SK-N-SH (cell line): ENCODE measurements around the gene ING5. TPM values are rescaled to one million over a fixed set of nuclear protein-coding genes. Genes with fewer than 3 reads are reported as not detected.
A peak's percentile ranks its signal among the peaks of the same experiment; 100 is the strongest.

Source experiments
- CTCF ChIA-PET: fragments of 300-600, 350-600 bp; formaldehyde crosslinking; extraction: SDS; loops from one replicate; lab custom pipeline; 2021; lab: Yijun Ruan, JAX
- POLR2A ChIA-PET: fragments of 350-600 bp; sonication (Branson Sonifier 250); formaldehyde crosslinking; extraction: SDS; loops from one replicate; lab custom pipeline; 2020; ENCODE audit warnings: antibody characterized with exemption, inconsistent platforms; lab: Yijun Ruan, JAX
- DNase-seq: peaks from one replicate; pipeline ENCODE4 v3.0.0; 2012
- H2AFZ ChIP-seq: fragments of 200-600 bp; sonication (generic); 2 replicates; pipeline ENCODE4 v1.8.1; 2016; ENCODE audit warnings: antibody characterized with exemption, mild to moderate bottlenecking, low read depth
- H3F3A ChIP-seq: fragments of 200-600 bp; sonication (generic); replicated peaks from 2 replicates; pipeline ENCODE3; 2016; ENCODE audit warnings: antibody characterized with exemption, mild to moderate bottlenecking; ENCODE audit not compliant: insufficient read depth
- H3K27ac ChIP-seq, 2 experiments: fragments of 200-500 bp in 1 of 2; fragments of 200-600 bp in 1 of 2; sonication (Bioruptor generic) in 1 of 2; sonication (generic), shearing (Covaris generic) in 1 of 2; 2 replicates each; pipeline versions ENCODE4 v1.5.1 to v1.6.1; 2014 to 2016; ENCODE audit warnings: low read depth in 2 of 2, inconsistent platforms in 1 of 2, low read length in 1 of 2, mild to moderate bottlenecking in 1 of 2, mixed read lengths in 1 of 2
- H3K27me3 ChIP-seq: fragments of 200-600 bp; sonication (generic), shearing (Covaris generic); 2 replicates; pipeline ENCODE4 v1.6.1; 2016; ENCODE audit warnings: mixed run types; ENCODE audit not compliant: insufficient read depth
- H3K36me3 ChIP-seq, 2 experiments: fragments of 200-500 bp in 1 of 2; fragments of 200-600 bp in 1 of 2; sonication (Bioruptor generic) in 1 of 2; sonication (generic) in 1 of 2; replicated peaks in 1 of 2; 2 replicates each; pipeline versions ENCODE3 to v1.5.1; 2014 to 2016; ENCODE audit warnings: low read length in 1 of 2, mild to moderate bottlenecking in 1 of 2; ENCODE audit not compliant: insufficient read depth in 2 of 2, control insufficient read depth in 1 of 2
- H3K4me1 ChIP-seq, 2 experiments: fragments of 200-500 bp in 1 of 2; fragments of 200-600 bp in 1 of 2; sonication (Bioruptor generic) in 1 of 2; sonication (generic), shearing (Covaris generic) in 1 of 2; 2 replicates each; pipeline versions ENCODE4 v1.5.1 to v1.6.1; 2014 to 2016; ENCODE audit warnings: low read depth in 1 of 2, low read length in 1 of 2, mixed run types in 1 of 2; ENCODE audit not compliant: insufficient read depth in 2 of 2, control insufficient read depth in 1 of 2
- H3K4me2 ChIP-seq: fragments of 200-600 bp; sonication (generic), shearing (Covaris generic); 2 replicates; pipeline ENCODE4 v1.6.1; 2017; ENCODE audit warnings: mixed run types
- H3K4me3 ChIP-seq, 2 experiments: fragments of 200-500 bp in 1 of 2; fragments of 200-600 bp in 1 of 2; sonication (Bioruptor generic) in 1 of 2; sonication (generic), shearing (Covaris generic) in 1 of 2; 2 replicates each; pipeline versions ENCODE4 v1.5.1 to v1.8.1; 2014 to 2016; ENCODE audit warnings: low read depth in 2 of 2, inconsistent platforms in 1 of 2, low read length in 1 of 2, mild to moderate bottlenecking in 1 of 2, mixed read lengths in 1 of 2, moderate library complexity in 1 of 2
- H3K79me2 ChIP-seq: fragments of 200-600 bp; sonication (generic); 2 replicates; pipeline ENCODE4 v1.8.1; 2017; ENCODE audit warnings: mild to moderate bottlenecking; ENCODE audit not compliant: insufficient read depth
- H3K9ac ChIP-seq: fragments of 200-600 bp; sonication (generic); 2 replicates; pipeline ENCODE4 v1.6.1; 2017; ENCODE audit warnings: mixed run types
- H3K9me2 ChIP-seq: fragments of 200-600 bp; sonication (generic); 2 replicates; pipeline ENCODE4 v1.6.1; 2017; ENCODE audit warnings: mixed run types
- H3K9me3 ChIP-seq: fragments of 200-600 bp; sonication (generic); 2 replicates; pipeline ENCODE4 v1.6.1; 2017; ENCODE audit warnings: mixed run types, mild to moderate bottlenecking, moderate library complexity
- H4K20me1 ChIP-seq: fragments of 200-600 bp; sonication (generic); 2 replicates; pipeline ENCODE4 v1.6.1; 2017; ENCODE audit warnings: mild to moderate bottlenecking, mixed run types; ENCODE audit not compliant: insufficient read depth
- CHD2 ChIP-seq: fragments of 150-350 bp; IDR thresholded peaks from 2 replicates; pipeline ENCODE4 v1.6.1; 2018; ENCODE audit warnings: low read length; ENCODE audit not compliant: partially characterized antibody
- CTCF ChIP-seq: fragments of 200-600 bp; sonication (generic); IDR thresholded peaks from 2 replicates; pipeline ENCODE4 v1.6.1; 2017; ENCODE audit warnings: antibody characterized with exemption, mild to moderate bottlenecking, moderate library complexity
- ELF1 ChIP-seq: IDR thresholded peaks from 2 replicates; pipeline ENCODE4 v1.4.0; 2012
- EZH2phosphoT487 ChIP-seq: fragments of 200-600 bp; sonication (generic); IDR thresholded peaks from 2 replicates; pipeline ENCODE4 v1.6.1; 2017; ENCODE audit warnings: low read depth, mixed run types, mild to moderate bottlenecking, antibody characterized with exemption, moderate library complexity, borderline replicate concordance
- FOSL2 ChIP-seq: IDR thresholded peaks from 2 replicates; pipeline ENCODE4 v1.4.0; 2012; ENCODE audit warnings: low read depth, mild to moderate bottlenecking, moderate library complexity, borderline replicate concordance
- FOXJ3 ChIP-seq: sonication (generic); formaldehyde crosslinking; IDR thresholded peaks from 2 replicates; pipeline ENCODE4 v1.5.1; 2020; ENCODE audit warnings: mild to moderate bottlenecking, missing genetic modification reagents
- FOXM1 ChIP-seq: IDR thresholded peaks from 2 replicates; pipeline ENCODE4 v1.4.0; 2012; ENCODE audit warnings: low read depth, mild to moderate bottlenecking
- JUND ChIP-seq: IDR thresholded peaks from 2 replicates; pipeline ENCODE4 v1.4.0; 2012
- MAX ChIP-seq: IDR thresholded peaks from 2 replicates; pipeline ENCODE4 v1.4.0; 2012; ENCODE audit warnings: low read depth
- MEF2A ChIP-seq: IDR thresholded peaks from 2 replicates; pipeline ENCODE4 v1.4.0; 2012; ENCODE audit warnings: low read depth, borderline replicate concordance
- MXI1 ChIP-seq: IDR thresholded peaks from 2 replicates; pipeline ENCODE4 v1.6.1; 2012; ENCODE audit warnings: mild to moderate bottlenecking, low read depth, low read length, improper control_type of control experiment
- PBX3 ChIP-seq: IDR thresholded peaks from 2 replicates; pipeline ENCODE4; 2012
- POLR2AphosphoS5 ChIP-seq: IDR thresholded peaks from 2 replicates; pipeline ENCODE4 v1.6.1; 2012; ENCODE audit warnings: low read depth, low read length
- RCOR1 ChIP-seq: fragments of 150-350 bp; IDR thresholded peaks from 2 replicates; pipeline ENCODE4 v1.6.1; 2017; ENCODE audit warnings: antibody characterized with exemption, low read length
- SMC3 ChIP-seq: IDR thresholded peaks from 2 replicates; pipeline ENCODE4 v1.6.1; 2012; ENCODE audit warnings: low read depth, low read length, improper control_type of control experiment
- TCF12 ChIP-seq: IDR thresholded peaks from 2 replicates; pipeline ENCODE4 v1.4.0; 2012
- TEAD4 ChIP-seq: IDR thresholded peaks from 2 replicates; pipeline ENCODE4 v1.4.0; 2012; ENCODE audit warnings: mild to moderate bottlenecking, borderline replicate concordance; ENCODE audit not compliant: insufficient read depth
- USF1 ChIP-seq: IDR thresholded peaks from 2 replicates; pipeline ENCODE4 v1.4.0; 2012; ENCODE audit warnings: low read depth, borderline replicate concordance
- USF2 ChIP-seq: fragments of 150-350 bp; IDR thresholded peaks from 2 replicates; pipeline ENCODE4 v1.6.1; 2017; ENCODE audit warnings: antibody characterized with exemption, low read length, low read depth, borderline replicate concordance
- YY1 ChIP-seq: IDR thresholded peaks from 2 replicates; pipeline ENCODE4 v1.4.0; 2012; ENCODE audit warnings: low read depth, mild to moderate bottlenecking
- ZBTB33 ChIP-seq: IDR thresholded peaks from 2 replicates; pipeline ENCODE4 v1.4.0; 2012; ENCODE audit warnings: low read depth, borderline replicate concordance
- WGBS: methylation state at CpG from one replicate; pipeline ENCODE4 v1.1.6; 2017; ENCODE audit warnings: low lambda C conversion rate; 5-methylcytosine and 5-hydroxymethylcytosine counted together
- polyA plus RNA-seq, 3 experiments: library from polyadenylated mRNA; depleted of rRNA; stranded (reverse); fragments of >200 nt; gene quantifications; 2 replicates each; pipeline ENCODE4 v1.2.3, GENCODE V29; 2012

The ING5 gene
- polyA plus RNA-seq, 1 of the 3 experiments (the other 2 are of a cell fraction) = 56.3 TPM

GRCh38 chr2:241708879-241709278 lies 7.0 kb downstream of the ING5 start (continued):
- TF ChIP-seq MEF2A = no peak

- Histone ChIP-seq H3F3A (no peaks in the 10 kb centered on the region), H3K4me3 (no peak overlapping the region), H2AFZ (no peak overlapping the region), H3K79me2 (no peaks in the 10 kb centered on the region), H3K4me2 (no peak overlapping the region), H3K27me3 (no peaks in the 10 kb centered on the region), H4K20me1 (no peaks in the 10 kb centered on the region), H3K36me3 (peaks cover 32 to 45% of the 10 kb centered on the region in 2 experiments), H3K9me2 (no peaks in the 10 kb centered on the region), H3K4me1 (no peaks in the 10 kb centered on the region), H3K9me3 (0 out of 2 replicates have a peak, but pooled peaks cover under 1% of the 10 kb centered on the region), H3K27ac (no peak overlapping the region), H3K9ac (no peak overlapping the region)
- 88% methylated on average over 9 of the region's 16 CpGs for WGBS
- CTCF ChIA-PET = interaction anchor here (0.8 to 1.9 kb wide), 5 partner anchors 9 to 159 kb away, joined by 3 to 5 read pairs (median 3); no protein-coding TSS in a partner anchor
- POLR2A ChIA-PET = interaction anchor here (0.8 kb wide), 1 partner anchor 161 kb away, joined by 3 read pairs; no protein-coding TSS in a partner anchor
- DNase-seq = no peak
- TF ChIP-seq POLR2AphosphoS5 (no peak), USF1 (no peak), PBX3 (no peak), ZBTB33 (no peak), ELF1 (no peak), FOXM1 (no peak), JUND (no peak), MEF2A (no peak), MXI1 (no peak), CHD2 (no peak), FOSL2 (no peak), TCF12 (no peak), RCOR1 (no peak)
Observed at GRCh38 chr2:241719093-241719492, 17.3 kb downstream of the ING5 start.

- no peaks in the 10 kb centered on the region for H3K9me3 ChIP-seq
- POLR2A ChIA-PET = no interaction called here
- H3K79me2 ChIP-seq = no peaks in the 10 kb centered on the region
- no peaks in the 10 kb centered on the region for H3K27me3 ChIP-seq
- WGBS = 75% methylated on average over 2 of the region's 19 CpGs
- no peaks in the 10 kb centered on the region for H4K20me1 ChIP-seq
- DNase-seq = peak; percentile 21
- H3K27ac ChIP-seq = no peak overlapping the region
- H3F3A ChIP-seq = no peaks in the 10 kb centered on the region
- no peak overlapping the region for H3K4me2 ChIP-seq
- CTCF ChIA-PET = interaction anchor here (1.2 to 1.9 kb wide), 2 partner anchors 14 to 158 kb away, joined by 3 to 5 read pairs; no protein-coding TSS in a partner anchor
- no peak overlapping the region for H3K4me3 ChIP-seq
- peaks cover 24 to 41% of the 10 kb centered on the region in 2 experiments for H3K36me3 ChIP-seq
- H3K9me2 ChIP-seq = no peaks in the 10 kb centered on the region
- no peak overlapping the region for H3K9ac ChIP-seq
- no peaks in the 10 kb centered on the region for H3K4me1 ChIP-seq
- H2AFZ ChIP-seq = no peak overlapping the region
- TF ChIP-seq CTCF = no peak
- no peak for TF ChIP-seq YY1
- no peak for TF ChIP-seq EZH2phosphoT487
- no peak for TF ChIP-seq TCF12
- TF ChIP-seq TEAD4 = no peak
- no peak for TF ChIP-seq FOXJ3 (CRISPR knock-in tag)
- TF ChIP-seq SMC3 = no peak
- no peak for TF ChIP-seq MAX
- TF ChIP-seq USF2 = no peak
Observed at GRCh38 chr2:241720099-241720498, 18.3 kb downstream of the ING5 start.
